ENCODE measurements around the gene VPS51. TPM values are rescaled to one million over a fixed set of nuclear protein-coding genes. Genes with fewer than 3 reads are reported as not detected.

The VPS51 gene
- total RNA-seq, 4 donors from 2014 or later = 465 to 843 (median 596) TPM

- DNase-seq (ENCODE audit: low spot score in 2 of 2) = no peak
- Histone ChIP-seq H3K27ac (no peak overlapping the region), H3K27me3 (no peaks in the 10 kb centered on the region), H3K4me1 (peaks cover 16% of the 10 kb centered on the region), H3K9me3 (no peaks in the 10 kb centered on the region), H3K4me3 (no peak overlapping the region), H3K36me3 (peaks cover 36% of the 10 kb centered on the region)
- 96% methylated on average over 4 of the region's 9 CpGs for WGBS
- no peak for TF ChIP-seq POLR2AphosphoS5 (IDR thresholded peaks at IDR 0.05)
- TF ChIP-seq POLR2A (IDR thresholded peaks at IDR 0.05) = no peak
- no peak for TF ChIP-seq EP300 (IDR thresholded peaks at IDR 0.05)
- TF ChIP-seq CTCF (IDR thresholded peaks at IDR 0.05) = no peak
Observed at GRCh38 chr11:65086809-65087208, 9.2 kb upstream of the VPS51 start.

GRCh38 chr11:65087216-65087615, 8.8 kb upstream of the VPS51 start:
- H3K27me3 ChIP-seq = no peaks in the 10 kb centered on the region
- no peak overlapping the region for H3K4me3 ChIP-seq
- TF ChIP-seq EP300 (IDR thresholded peaks at IDR 0.05) (no peak), POLR2AphosphoS5 (IDR thresholded peaks at IDR 0.05) (no peak), CTCF (IDR thresholded peaks at IDR 0.05) (no peak), POLR2A (IDR thresholded peaks at IDR 0.05) (no peak)

DNA sequence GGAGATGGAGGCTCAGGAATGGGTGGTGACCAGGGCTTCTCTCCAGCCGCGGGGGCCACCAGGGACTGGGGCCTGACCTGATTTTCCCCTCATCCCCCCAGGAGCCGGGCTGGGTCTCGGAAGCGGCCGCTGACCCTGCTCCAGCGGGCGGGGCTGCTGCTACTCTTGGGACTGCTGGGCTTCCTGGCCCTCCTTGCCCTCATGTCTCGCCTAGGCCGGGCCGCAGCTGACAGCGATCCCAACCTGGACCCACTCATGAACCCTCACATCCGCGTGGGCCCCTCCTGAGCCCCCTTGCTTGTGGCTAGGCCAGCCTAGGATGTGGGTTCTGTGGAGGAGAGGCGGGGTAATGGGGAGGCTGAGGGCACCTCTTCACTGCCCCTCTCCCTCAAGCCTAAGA, 8.2 kb upstream of the VPS51 start:
- no peak overlapping the region for H3K4me3 ChIP-seq
- H3K27me3 ChIP-seq = no peaks in the 10 kb centered on the region
- H3K4me1 ChIP-seq = peaks cover 16% of the 10 kb centered on the region
- H3K9me3 ChIP-seq = no peaks in the 10 kb centered on the region
- DNase-seq (ENCODE audit: low spot score in 2 of 2) = no peak
- WGBS = no CpG with 5 or more reads among the region's 15 CpGs
- TF ChIP-seq CTCF (IDR thresholded peaks at IDR 0.05) (no peak), POLR2AphosphoS5 (IDR thresholded peaks at IDR 0.05) (no peak), POLR2A (IDR thresholded peaks at IDR 0.05) (no peak), EP300 (IDR thresholded peaks at IDR 0.05) (no peak)
- H3K36me3 ChIP-seq = peaks cover 36% of the 10 kb centered on the region
- H3K27ac ChIP-seq = no peak overlapping the region

More at GRCh38 chr11:65087216-65087615, 8.8 kb upstream of the VPS51 start:
- H3K4me1 ChIP-seq = peaks cover 16% of the 10 kb centered on the region
- peaks cover 36% of the 10 kb centered on the region for H3K36me3 ChIP-seq
- WGBS = 92% methylated on average over 11 of the region's 11 CpGs
- no peak overlapping the region for H3K27ac ChIP-seq
- H3K9me3 ChIP-seq = no peaks in the 10 kb centered on the region
- no peak for DNase-seq (ENCODE audit: low spot score in 2 of 2)

DNA sequence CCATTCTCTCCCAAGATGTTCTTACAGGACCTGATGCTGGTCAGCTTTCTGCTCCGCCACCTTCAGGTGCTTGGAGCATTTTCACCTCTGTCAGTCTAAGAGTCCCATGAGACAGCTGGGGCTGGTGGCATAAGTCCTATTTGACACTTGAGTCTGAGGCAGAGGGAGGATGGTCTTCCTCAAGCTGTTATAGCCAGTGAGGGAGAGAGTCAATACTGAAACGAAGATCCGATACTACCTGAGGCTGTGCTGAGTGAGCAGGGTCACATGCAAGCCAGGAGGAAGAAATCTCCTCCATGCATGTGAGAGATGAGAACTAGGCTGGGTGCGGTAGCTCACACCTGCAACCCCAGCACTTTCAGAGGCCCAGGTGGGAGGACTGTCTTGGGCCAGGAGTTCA, 6.4 kb upstream of the VPS51 start:
- Histone ChIP-seq H3K4me1 (peaks cover 8% of the 10 kb centered on the region), H3K4me3 (no peak overlapping the region), H3K9me3 (no peaks in the 10 kb centered on the region), H3K36me3 (peaks cover 36% of the 10 kb centered on the region), H3K27ac (no peak overlapping the region), H3K27me3 (no peaks in the 10 kb centered on the region)
- no peak for TF ChIP-seq EP300 (IDR thresholded peaks at IDR 0.05)
- no peak for TF ChIP-seq POLR2AphosphoS5 (IDR thresholded peaks at IDR 0.05)
- TF ChIP-seq POLR2A (IDR thresholded peaks at IDR 0.05) = no peak
- no peak for TF ChIP-seq CTCF (IDR thresholded peaks at IDR 0.05)
- WGBS = 90% methylated on average over 3 of the region's 4 CpGs
- no peak for DNase-seq (ENCODE audit: low spot score in 2 of 2)

- WGBS = 89% methylated on average over 4 of the region's 4 CpGs
- no peak overlapping the region for H3K4me3 ChIP-seq
- H3K27ac ChIP-seq = no peak overlapping the region
- peaks cover 36% of the 10 kb centered on the region for H3K36me3 ChIP-seq
- DNase-seq (ENCODE audit: low spot score in 2 of 2) = no peak
- peaks cover 2% of the 10 kb centered on the region for H3K4me1 ChIP-seq
- no peak for TF ChIP-seq POLR2A (IDR thresholded peaks at IDR 0.05)
- TF ChIP-seq CTCF (IDR thresholded peaks at IDR 0.05) = no peak
- no peak for TF ChIP-seq EP300 (IDR thresholded peaks at IDR 0.05)
- TF ChIP-seq POLR2AphosphoS5 (IDR thresholded peaks at IDR 0.05) = no peak
- no peaks in the 10 kb centered on the region for H3K9me3 ChIP-seq
- no peaks in the 10 kb centered on the region for H3K27me3 ChIP-seq
Observed at GRCh38 chr11:65090628-65091027, 5.4 kb upstream of the VPS51 start.

All from suprapubic skin (tissue), 4 donors.